Cardiac fibroblast (primary cell): ENCODE data around the gene ABCD3.
A peak's percentile ranks its signal among the peaks of the same experiment; 100 is the strongest.

Experiments used
- DNase-seq, 2 donors: peaks; one replicate each; pipeline versions ENCODE4 v3.0.0 to v3.0.0-alpha.2; 2010; ENCODE audit warnings: low read depth in 2 of 2
- H3K4me3 ChIP-seq, 2 donors: replicated peaks in 1 of 2; 1 replicate in 1 of 2; 2 replicates in 1 of 2; pipeline ENCODE4 v1.5.1; 2011; ENCODE audit warnings: low read depth in 2 of 2, low read length in 2 of 2, mild to moderate bottlenecking in 2 of 2, moderate library complexity in 1 of 2
- TF ChIP-seq, protein P1 (sequence below): IDR thresholded peaks from one replicate; pipeline ENCODE4 v1.5.1; 2011; ENCODE audit warnings: low read depth, mild to moderate bottlenecking, low read length, inconsistent platforms

The ABCD3 gene

DNA sequence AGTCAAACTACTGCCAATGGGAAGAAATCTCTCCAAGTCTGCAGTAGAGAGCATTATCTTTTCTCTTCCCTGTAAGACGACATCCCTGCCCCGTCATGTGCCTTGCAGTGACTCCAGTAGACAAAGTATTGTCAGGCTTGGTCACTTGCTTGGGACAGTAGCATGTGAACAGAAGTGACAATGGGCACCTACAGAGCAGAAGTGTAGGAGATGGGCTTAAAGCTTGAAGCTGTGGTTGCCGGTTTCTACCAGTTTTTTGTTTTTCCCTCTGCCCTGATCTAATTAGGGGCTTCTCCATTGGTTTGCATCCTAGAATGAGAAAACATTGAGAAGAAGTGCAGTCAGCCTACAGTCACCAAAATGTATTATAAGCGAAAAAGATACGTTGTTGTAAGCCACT lies 110.6 kb downstream of the ABCD3 start:
- TF ChIP-seq, protein P1, sequence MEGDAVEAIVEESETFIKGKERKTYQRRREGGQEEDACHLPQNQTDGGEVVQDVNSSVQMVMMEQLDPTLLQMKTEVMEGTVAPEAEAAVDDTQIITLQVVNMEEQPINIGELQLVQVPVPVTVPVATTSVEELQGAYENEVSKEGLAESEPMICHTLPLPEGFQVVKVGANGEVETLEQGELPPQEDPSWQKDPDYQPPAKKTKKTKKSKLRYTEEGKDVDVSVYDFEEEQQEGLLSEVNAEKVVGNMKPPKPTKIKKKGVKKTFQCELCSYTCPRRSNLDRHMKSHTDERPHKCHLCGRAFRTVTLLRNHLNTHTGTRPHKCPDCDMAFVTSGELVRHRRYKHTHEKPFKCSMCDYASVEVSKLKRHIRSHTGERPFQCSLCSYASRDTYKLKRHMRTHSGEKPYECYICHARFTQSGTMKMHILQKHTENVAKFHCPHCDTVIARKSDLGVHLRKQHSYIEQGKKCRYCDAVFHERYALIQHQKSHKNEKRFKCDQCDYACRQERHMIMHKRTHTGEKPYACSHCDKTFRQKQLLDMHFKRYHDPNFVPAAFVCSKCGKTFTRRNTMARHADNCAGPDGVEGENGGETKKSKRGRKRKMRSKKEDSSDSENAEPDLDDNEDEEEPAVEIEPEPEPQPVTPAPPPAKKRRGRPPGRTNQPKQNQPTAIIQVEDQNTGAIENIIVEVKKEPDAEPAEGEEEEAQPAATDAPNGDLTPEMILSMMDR, result no peak
- no peak overlapping the region for H3K4me3 ChIP-seq
- no peak for DNase-seq

DNA sequence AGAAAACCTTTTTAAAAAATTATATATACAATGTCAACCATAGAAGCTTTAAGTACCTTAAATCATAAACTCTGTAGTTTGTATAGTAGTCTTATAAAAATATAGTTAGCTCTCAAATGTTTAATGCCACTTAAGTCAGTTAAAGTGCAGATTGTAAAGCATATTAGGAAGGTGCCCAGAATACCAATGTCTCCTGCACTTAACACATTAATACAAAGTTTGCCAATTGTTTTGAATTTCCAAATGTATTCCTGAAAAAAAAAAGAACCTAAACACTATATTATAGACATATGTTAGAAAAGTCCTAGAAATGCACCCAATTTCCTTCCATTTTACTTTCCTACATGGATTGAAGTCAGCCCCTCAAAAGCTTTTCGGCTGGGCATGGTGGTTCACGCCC lies 111.2 kb downstream of the ABCD3 start:
- TF ChIP-seq, protein P1, result no peak
- no peak for DNase-seq
- H3K4me3 ChIP-seq, result no peak overlapping the region

DNA sequence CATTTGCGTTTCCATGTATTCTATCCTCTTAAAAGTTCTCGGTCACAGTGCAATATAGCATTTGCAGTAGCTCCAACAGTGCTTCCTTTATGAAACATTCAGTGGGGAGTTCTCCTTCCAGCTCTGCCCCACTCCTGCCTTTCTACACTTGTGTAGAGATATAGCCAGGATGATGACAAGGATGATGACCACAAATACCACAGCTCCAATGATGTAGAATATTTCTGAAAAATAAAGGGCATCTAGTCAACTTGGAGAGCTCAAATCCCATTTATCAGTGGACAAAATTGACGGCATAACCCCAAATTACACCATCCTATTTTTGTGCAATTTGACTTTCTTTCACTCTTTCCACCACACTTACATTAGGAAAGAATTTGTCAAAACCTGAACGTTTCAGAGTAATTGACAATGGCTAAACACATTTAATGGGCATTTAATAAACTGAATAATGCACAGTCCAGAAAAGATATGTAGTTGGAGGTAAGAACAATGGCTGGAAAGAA lies 112.2 kb downstream of the ABCD3 start:
- TF ChIP-seq, protein P1, result no peak
- H3K4me3 ChIP-seq, result no peak overlapping the region
- DNase-seq, result no peak

DNA sequence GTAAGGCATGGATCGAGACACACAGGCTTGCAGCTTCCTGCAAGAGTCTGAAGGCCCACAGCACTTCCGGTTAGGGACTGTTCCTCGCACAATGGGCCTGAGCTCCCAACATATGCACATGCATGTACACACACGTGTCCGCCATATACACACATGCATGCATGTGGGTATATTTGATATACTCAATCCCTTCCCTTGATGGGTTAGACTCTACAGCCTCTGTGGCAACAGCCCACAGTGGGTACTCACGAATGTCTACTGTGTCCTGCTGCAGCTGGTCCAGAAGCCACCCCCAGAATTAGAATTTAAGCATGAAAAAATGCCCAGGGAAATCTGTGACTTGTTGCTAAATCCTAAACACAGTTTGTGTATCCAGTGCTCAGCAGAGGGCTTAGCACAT lies 113.5 kb downstream of the ABCD3 start:
- TF ChIP-seq, protein P1, result no peak
- no peak overlapping the region for H3K4me3 ChIP-seq
- no peak for DNase-seq

DNA sequence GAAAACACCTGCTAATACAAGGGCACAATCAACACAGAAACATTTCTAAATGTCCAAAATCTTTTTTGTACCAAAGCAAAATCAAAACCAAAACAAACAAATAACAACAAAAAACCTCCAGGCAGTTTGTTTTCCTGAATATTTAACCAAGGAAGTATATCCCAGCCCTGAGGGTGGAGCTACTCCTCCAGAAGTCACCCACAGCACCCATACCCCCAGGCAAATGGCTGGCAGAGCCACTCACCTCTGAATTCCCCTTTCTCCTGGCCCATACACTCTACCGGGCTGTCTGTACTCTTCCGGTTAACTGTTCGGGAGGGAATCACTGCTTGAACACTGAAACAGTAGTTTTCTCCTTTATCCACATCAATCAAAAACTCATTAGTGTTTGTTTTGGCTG lies 113.9 kb downstream of the ABCD3 start:
- TF ChIP-seq, protein P1, result no peak
- DNase-seq, result no peak
- H3K4me3 ChIP-seq, result no peak overlapping the region

DNA sequence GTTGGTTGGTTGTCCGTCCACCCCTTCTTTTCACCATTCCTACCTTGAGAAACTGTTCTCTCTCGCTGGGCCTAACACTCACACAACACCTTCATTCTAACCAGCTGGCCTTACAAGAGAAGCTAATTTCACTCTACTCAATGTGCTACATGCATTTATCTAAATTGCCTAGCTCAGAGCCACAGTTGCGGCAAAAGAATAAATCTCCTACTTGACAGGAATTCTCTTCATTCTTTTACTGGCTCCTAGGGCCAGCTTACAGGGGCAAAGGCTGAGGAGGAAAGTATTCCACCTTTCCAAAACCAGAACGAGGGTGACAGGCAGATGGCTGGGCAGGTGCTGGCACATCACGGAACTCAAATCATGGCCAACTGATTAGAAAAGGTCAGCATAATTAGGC lies 116.9 kb downstream of the ABCD3 start:
- no peak for DNase-seq
- TF ChIP-seq, protein P1, result no peak
- no peak overlapping the region for H3K4me3 ChIP-seq

DNA sequence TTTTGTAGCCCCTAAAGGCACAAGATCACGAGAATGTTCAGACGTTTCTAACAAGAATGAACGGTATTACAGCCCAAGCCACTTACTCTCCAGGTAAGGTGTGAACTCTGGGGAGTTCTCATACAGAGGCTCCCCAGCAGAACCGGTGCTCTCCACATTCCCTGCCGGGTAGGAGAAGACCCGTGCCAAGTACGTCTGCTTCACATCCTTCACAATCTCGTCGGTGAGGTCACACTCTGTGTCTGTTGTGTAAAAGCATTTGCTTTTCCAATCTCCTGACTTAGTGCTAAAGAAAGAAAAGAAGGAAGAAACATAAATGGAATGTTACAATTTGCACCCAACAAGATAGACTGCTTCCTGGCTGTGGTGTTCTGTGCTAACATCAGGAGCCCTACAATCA lies 117.7 kb downstream of the ABCD3 start:
- TF ChIP-seq, protein P1, result no peak
- peak in 1 of 2 donors; percentile 31 for DNase-seq
- no peak overlapping the region for H3K4me3 ChIP-seq
